SK-N-DZ (cell line): ENCODE results near the gene RALGPS1.

ENCODE experiments used
- DNase-seq: peaks from one replicate; pipeline ENCODE4 v3.0.0-alpha.2; 2015; ENCODE audit warnings: low spot score

Gene RALGPS1

DNA sequence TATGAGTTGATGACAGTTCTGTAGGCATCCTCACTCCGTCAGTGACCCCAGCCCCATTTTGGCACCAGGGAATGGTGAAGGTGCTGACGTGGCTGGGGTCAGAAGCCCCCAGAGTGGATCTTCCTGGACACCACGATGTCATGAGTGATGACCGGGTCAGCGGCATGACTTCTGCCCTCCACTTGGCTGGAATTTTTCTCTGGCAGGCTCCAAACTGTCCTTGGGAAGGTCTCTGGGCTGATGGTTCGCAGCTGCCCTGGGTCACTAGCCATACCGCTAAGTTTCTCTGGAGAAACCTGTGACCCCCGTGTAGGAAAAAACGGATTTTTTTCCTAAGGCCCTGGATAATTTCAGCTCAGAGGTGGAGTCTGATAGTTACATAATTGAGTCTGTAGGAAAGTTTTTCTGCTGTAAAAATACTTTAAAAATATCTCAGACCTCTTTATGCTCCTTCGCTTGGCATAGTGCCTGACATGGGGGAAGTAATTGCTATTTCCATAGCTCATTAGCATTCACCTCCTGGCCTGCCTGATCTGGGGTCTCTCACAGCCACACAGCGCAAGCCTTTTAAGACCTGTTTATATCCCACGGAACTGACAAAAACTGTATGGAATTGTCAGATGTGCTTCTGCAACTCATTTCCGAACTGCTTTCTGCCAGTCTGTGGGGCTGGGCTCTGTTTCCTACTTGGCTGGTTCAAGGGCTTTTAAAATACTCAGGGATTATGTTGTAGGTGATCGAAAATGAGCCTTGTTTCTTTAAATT is 138.7 kb downstream of the RALGPS1 start:
- DNase-seq = no peak

DNA sequence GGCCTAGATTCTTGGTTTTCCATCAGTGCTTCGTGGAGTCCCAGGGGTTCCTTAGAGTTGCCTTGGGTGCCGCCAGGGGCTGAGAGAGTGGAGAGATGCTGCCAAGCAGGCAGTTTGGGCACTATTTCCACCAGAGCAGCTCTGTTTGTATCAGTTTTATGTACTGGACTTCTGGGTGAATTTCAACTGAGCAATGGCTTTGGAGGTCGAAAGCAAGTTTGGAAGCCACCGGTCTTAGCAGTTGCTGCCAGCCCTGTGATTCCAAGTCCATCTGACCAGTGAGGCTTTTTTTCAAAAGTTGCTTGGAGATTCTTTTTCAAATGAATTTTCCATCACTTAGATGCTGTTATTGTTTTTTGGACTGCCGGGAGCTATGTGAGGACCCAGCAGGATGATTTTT is 139.4 kb downstream of the RALGPS1 start:
- no peak for DNase-seq

DNA sequence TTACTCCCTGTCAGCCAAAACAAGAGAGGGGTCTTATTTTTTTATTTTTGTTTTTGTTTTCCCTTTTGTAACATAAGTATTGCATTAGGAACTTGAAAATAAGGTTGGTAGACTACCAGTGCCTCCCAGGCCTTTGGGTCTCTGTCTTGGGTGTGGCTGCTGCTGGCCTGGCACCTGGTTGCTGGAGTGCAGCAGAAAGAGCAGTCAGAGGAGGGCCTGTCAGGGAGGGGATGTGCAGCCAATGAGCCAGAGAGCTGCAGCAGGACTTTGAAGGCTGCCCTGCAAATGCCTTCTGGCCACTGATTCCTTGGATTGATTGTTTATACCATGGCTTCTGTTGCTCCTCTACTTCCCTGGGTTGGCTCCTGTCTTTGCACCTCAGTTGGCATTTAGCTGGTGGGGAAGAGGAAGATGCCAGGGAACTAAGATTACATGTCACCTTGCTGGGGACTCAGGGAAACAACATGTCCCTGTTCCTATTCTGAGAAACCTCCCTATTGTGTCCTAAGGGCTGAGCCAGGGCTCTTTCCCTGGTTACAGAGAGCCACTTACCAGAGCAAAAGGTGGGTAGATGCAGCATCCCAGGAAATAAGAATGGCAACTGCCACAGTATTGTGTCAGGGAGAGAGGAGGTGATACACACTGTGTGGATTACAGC is 141.3 kb downstream of the RALGPS1 start:
- DNase-seq = no peak

DNA sequence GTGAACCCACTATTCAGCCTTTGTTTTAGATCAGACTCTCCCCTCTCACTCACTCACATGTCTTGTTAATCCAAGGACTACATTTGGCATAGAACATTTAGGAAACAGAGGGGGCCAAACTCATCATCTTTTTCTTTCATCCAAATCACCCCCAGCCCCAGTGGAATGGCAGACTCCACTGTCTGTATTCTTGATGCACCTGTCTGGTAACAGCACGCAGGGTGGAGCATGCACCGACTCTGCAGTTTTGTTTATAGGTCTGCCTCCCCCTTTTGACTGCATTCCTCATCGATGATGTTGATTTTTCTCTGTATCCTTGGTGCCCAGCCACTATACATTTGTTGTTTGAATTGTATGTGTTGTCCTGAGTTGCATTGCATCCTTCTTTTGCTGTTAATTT is 141.9 kb downstream of the RALGPS1 start:
- DNase-seq = no peak

DNA sequence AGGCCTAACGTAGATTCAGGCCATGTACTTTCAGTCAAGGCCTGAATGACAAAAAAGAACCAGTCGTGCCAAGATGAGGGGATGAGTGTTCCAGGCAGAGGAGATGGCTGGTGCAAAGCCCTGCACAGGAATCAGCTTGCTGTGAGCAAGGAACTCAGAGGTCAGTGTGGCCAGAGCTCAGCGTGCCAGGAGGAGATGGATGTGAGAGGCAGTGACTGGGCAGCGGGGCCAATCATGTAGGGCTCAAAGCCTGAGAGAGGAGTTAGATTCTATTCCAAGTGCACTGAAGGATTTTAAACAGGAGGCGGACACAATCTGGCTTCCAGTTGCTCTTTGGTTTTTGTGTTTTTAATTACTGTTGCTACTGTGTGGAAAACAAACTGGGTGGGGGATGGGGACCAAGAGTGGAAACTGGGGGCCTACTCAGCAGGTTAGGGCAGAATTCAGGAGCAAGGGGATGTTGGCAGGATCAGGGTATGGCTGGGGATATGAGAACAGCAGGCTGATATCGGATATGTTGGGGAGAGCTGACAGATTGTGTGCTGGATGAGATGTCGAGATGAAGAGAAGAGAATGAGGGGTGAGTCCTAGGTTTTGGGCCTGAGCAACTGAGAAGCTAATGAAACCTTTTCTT is 143.5 kb downstream of the RALGPS1 start:
- DNase-seq = no peak

DNA sequence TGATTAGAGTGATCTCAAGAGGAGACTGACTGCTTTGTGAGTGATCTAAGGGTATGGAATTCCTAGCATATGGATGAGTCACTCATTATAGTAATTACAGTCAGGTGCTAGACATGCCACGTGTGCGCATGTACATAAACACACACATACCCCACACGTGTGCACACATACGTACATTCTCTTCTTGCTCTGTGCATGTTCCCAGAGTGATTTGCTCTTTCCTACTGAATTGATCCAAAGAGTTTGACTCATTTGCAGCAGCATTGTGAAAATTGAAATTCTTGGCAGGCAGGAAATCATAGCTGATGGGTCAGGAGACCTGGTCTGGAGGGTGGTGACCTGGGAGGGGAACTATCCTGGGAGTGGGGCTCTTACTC is 144.1 kb downstream of the RALGPS1 start:
- DNase-seq = no peak

DNA sequence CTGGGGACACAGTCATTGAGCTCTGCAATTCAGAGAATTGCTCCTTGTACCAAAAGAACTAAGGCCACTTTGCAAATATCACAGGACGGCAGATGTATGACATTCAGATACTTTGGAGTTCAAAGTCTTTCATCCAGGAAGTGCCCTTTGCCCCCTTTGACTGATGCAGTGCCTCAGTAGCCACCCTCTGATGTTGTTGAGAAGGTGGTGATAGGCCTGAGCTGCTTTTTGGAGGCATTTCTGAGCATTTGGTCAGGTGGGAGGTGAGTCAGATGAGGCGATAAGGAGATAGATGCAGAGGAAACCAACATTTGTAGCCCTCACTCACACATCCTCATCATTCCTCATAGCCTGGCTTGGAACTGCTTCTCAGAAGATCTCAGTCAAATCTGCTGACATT is 144.4 kb downstream of the RALGPS1 start:
- no peak for DNase-seq

DNA sequence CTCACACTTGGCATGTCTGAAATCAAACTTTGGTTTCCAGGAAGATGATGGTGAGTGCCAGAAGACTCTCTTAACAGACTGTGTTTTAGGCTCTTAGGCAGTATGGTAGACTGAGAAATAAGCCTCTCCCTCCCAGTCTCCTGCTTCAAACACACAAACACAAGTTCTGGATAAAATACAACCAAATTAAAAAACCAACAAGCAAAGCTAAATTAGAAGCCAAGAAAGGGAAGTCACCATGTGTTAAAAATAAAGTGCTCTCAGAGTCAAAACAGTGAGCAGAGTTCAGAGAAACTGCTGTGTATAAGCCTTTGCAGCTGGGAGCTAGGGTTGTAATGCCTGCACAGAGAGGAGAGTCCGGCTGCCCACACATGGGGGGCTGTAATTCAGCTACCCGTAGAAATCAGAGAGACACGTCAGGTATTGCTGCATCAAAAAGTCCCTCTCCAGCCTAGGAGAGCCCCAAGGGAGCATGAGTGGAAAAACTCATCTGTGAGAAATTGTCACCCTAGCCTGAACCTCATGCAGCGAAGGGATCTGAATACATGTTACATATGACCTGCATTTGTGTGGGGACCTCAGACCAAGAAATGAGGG is 145.3 kb downstream of the RALGPS1 start:
- no peak for DNase-seq

DNA sequence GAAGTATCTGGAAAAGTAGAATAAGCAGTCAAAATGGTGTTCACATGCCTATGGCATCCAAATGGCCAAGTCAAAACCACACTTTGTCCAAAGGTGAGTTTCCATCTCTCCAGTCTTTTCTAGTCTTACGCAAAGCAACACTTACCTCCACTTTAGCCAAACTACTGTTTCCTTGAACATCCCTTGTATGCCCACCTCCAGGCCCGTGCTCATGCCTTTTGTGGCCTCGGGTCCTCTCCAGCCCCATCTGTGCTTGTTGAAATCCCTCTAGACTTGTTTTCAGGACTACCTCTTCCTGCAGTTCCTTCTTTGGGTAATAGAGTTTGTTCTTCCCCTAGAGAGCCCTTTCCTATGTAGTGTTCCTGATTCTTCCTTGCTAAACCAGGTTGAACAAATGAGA is 146.8 kb downstream of the RALGPS1 start:
- DNase-seq = no peak

DNA sequence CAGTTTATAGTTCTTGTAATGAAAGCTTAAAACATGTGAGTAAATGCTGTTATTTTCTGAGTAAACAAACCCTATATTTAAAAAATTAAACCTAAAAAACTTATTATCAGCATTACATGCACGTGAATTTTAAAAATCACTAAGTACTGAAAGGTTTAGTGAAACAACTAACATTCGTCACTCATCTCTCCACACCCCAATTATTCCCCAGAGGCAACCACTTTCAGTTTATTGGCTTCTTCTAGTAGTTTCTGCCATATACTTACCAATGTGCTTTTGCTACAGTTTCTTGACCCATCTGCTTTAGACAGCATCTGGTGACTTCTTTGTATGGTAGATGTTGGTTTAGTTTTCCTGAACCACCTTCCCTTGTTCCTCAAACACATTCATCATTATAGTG is 149.8 kb downstream of the RALGPS1 start:
- DNase-seq = no peak

DNA sequence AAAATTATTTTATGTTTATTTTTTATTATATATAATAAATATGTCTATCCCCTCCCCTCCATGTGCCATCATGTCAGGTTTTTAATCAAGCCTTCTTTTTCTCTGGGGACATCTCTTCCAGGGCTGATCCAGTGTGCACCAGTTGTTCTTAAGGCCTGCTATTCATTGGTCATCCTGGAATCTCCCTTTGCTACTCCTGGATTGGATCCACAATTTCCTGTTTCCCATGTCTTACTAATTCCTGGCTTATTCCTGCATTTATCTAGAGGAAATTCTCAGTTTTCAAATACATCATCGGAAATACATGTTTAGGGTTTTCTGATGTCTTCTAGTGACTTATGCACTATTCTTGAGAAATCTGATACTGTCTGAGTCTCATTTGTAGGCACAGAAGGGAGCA is 151.0 kb downstream of the RALGPS1 start:
- no peak for DNase-seq

DNA sequence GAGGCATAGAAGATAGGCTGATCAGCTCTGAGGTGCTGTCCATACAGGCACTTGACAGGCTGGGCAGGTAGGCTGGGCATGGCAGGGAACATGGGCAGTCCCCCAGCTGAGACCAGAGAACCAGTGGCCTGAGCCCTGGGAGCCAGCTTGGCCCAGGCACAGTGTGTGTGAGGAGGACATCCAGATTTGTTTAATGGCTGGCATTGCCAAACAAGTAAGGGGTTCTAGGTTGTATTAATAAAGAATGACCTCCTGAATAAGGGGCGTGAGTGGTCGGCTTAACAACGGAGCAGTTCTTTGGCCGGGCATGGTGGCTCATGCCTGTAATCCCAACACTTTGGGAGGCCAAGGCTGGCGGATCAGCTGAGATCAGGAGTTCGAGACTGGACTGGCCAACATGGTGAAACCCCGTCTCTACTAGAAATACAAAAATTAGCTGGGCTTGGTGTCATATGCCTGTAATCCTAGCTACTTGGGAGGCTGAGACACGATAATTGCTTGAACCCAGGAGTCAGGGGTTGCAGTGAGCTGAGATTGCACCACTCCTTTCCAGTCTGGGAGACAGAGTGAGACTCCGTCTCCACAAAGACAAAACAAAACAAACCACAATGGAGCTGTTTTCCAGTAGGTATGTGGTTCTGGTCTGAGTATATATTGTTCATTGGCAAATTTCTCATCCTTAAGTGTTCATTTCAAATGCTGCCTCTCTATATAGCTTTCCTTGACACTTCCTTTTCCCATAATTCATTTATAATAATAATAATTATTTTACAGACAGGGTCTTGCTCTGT is 151.7 kb downstream of the RALGPS1 start:
- no peak for DNase-seq

DNA sequence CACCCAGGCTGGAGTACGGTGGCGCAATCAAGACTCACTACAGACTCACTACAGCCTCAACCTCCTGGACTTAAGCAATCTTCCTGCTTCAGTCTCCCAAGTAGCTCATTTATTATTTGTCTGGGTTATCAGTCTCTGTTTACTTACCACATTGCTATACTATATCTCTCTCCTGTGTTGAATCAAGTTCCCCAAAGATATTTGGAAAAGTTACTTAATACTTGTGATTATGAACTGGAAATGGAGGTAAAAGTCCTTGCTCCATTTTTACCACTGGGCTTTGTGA is 152.2 kb downstream of the RALGPS1 start:
- DNase-seq = no peak

DNA sequence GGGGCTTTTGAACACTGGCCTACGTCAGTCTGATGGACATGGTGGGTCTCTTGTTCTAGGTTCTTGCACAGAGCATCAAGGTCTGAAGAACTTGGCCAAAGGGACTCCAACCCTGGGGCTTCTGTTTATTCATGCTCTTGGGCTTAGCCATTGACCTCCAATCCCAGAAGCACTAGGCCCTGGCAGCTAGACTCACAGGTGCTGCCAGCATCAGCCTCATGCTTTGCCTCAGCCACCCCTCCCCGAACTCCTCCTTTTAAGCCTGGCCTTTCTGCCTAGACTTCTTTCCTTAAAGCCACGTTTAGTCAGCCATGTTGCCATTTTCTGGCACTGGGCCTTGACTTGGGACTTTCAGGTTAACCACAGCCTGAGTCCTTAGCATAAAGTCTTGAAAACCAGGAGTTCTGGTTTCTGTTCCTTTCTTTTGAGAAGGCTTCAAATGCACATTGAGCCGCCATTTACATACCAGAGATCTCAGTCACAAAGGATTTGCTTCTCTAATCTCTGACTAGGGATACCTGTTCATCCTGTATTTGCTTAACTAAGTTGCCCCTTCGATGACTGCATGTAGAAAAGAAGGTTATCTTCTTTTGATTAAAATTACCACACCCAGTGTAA is 153.1 kb downstream of the RALGPS1 start:
- DNase-seq = no peak

DNA sequence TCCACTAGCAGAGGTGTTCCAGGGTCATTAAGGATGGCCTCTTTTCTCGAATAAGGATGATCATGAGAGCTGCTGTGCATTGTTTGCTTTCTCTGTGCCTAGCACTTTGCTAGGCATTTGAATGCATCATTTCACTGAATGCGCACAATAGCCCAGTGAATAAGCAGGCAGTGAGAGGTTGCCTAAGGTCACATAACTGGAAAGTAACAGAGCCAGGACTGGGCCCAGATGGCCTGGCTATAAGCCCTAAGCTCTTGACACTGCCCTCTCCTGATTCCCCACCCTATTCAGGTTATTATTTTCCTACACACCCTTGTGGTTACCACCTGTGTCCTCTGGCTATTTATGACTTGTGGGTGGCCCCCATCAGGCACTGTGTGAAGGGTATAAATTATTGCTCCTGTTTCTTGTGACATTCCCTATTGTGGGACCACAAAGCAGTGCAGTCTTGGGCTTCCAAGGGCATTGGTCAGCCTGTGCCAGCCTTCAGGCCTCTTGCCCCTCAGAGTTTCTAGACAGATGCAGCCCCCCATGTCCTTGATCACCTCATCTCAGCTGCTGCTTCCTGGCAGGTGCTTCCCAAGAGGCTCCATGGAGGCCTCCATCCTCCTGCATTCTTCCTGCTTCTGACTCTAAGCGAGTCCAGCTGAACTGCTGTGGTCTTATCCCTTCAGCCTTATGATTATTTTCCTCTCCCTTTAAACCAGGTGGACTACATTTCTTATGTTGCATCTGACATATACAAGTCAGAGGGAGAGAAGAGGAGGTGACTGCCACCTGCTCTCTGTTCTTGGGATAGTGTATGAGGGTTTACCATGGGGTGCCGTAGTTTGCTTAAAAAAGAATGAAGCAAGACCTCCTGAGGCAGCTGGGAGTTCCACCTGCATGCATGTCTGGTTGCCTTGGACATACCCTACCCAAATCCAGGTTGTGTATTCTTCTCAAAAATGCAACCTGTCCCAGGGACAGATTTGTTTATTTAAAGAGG is 160.3 kb downstream of the RALGPS1 start:
- no peak for DNase-seq

DNA sequence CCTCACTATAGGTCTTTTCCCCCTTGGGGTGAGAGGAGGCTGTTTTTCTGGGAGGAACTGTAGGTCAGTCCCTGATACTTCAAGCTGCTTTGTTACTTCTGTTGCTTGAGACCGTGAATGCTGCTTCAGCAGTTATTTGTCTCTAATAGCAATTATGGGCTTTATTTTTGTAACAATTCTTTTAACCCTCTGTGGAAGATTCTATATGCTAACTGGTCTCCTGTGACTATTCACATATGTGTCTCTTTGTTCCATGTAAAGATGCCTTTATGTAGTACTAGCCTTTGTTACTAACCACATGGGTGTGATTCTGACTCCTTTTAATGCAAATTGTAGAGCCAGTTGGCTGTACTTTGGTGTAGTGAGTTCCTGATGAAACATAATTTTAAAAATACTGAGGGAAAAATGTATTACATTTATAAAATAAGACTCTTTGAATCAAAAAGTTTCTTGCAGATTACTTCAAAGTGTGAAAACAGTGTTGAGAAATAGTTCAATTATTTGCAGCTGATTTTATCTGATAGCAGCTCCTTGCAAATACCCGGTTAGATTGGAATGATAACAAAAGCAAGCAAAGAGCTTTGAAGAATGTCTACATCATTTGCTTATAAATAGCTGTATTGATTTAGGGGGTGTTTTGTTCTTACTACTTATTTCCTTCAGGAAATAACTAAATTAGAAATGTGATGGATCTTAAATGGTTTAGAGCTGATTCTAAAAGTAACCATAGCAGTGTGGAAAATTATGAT is 161.2 kb downstream of the RALGPS1 start:
- no peak for DNase-seq

DNA sequence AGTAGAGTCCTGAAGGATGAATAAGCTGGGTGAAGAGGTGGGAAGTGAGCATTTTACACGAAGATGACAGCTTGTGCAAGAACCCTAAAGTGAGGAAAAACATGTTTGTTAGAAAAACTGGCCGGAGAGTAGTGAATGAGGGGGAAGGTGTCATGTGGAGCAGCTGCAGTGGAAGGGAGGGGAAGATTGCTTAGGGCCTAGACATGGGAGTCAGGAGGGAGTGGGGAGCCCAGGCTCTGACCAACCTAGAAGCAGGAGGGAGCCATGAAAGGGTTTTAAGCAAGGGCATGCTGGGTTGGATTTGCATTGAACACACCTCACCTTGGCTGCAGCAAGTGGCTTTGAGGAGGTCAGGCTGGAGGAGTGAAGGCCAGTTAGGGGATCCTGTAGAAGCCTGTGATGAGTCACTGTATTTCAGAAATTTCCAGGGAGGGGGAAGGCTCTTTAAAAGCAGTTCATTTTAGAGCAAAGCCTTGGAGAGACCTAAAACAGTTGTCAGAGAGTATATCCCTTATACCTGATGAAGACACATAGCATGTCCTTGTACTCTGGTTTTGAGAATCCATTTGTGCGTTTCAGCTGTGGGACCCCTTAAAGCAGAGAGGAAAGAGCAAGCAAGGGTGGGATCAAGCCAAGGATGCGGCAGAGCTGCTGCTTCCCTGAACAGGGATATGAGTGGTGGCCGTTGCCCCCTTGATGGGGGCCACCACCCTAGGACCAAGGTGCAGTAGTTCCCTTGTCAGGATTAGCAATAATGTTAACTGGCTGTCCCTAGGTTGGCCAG is 162.5 kb downstream of the RALGPS1 start:
- DNase-seq = no peak

DNA sequence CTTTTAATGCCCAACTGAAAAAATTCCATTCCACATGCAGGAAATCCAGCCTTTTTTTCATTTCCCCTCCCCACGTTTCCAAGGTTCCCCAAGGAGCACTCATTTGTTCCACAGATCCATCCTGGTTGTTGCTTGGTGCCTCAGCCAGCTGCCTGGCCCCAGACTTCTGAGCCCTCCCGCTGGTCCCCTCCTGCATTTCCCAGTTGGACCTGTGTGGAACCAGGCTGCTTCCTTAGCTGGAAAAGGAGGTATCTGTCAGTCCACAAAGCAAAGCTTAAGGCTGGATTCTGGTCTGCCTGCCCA is 163.0 kb downstream of the RALGPS1 start:
- no peak for DNase-seq

DNA sequence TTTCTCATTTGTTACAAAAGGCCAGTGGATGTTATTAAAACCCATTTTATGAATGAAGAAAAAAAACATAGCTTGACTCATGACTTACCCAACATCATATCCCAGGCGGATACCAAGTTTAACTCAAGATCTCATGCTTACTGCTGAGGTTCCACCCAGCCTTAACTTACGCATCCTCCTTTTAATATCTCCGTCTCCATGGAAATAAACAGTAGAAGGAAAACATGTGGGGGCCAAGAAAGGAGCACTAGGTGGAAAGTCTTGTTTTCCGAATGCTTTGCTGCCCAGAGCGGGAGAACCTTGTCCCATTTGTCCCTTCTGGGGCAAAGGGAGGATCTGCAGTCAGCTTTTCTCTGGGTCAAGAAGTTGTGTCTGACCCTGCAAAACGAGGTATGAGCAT is 163.8 kb downstream of the RALGPS1 start:
- no peak for DNase-seq
